Upper lobe of left lung (tissue), 6 donors: Measurements from ENCODE around the gene PPP2R3B. TPM values are rescaled to one million over a fixed set of nuclear protein-coding genes. Genes with fewer than 3 reads are reported as not detected.

Experiments
- ATAC-seq, 2 donors: fragments of 200-7000 bp; cut with Tn5 transposase; one replicate each; pipeline ENCODE4 v1.9.1; 2022; ENCODE audit warnings: mild to moderate bottlenecking in 2 of 2, moderate library complexity in 2 of 2; ENCODE audit not compliant: low FRiP score in 2 of 2
- DNase-seq, 2 donors: peaks; one replicate each; pipeline ENCODE4 v3.0.0-alpha.2; 2019 to 2020
- H3K27ac ChIP-seq, 4 donors: fragments of 200-600 bp; sonication (generic); one replicate each; pipeline ENCODE4 v1.5.1; 2016 to 2019
- H3K27me3 ChIP-seq, 4 donors: fragments of 200-600 bp; sonication (generic); one replicate each; pipeline ENCODE4 v1.5.1; 2017 to 2019
- H3K36me3 ChIP-seq, 4 donors: fragments of 200-600 bp; sonication (generic); one replicate each; pipeline ENCODE4 v1.5.1; 2016 to 2019
- H3K4me1 ChIP-seq, 4 donors: fragments of 200-600 bp; sonication (generic); one replicate each; pipeline ENCODE4 v1.5.1; 2018 to 2019
- H3K4me3 ChIP-seq, 4 donors: fragments of 200-600 bp; sonication (generic); one replicate each; pipeline ENCODE4 v1.5.1; 2017 to 2019; ENCODE audit warnings: mild to moderate bottlenecking in 2 of 4, moderate library complexity in 1 of 4
- H3K9me3 ChIP-seq, 4 donors: fragments of 200-600 bp; sonication (generic); one replicate each; pipeline ENCODE4 v1.5.1; 2018 to 2019
- CTCF ChIP-seq, 6 experiments: fragments of 450-650 bp in 4 of 6; fragments of 200-600 bp in 2 of 6; sonication (generic) in 2 of 6; IDR thresholded peaks; one replicate each; pipeline ENCODE4 v1.5.1; 2016 to 2019; ENCODE audit warnings: antibody characterized with exemption in 6 of 6
- EP300 ChIP-seq, 4 donors: sonication (generic); formaldehyde crosslinking; IDR thresholded peaks; one replicate each; pipeline ENCODE4 v1.5.1; 2017; ENCODE audit warnings: antibody characterized with exemption in 4 of 4, control low read depth in 2 of 4
- POLR2A ChIP-seq, 4 donors: fragments of 450-650 bp; IDR thresholded peaks; one replicate each; pipeline ENCODE4 v1.5.1; 2016 to 2017; ENCODE audit warnings: antibody characterized with exemption in 4 of 4, mild to moderate bottlenecking in 2 of 4
- POLR2AphosphoS5 ChIP-seq, 2 donors: sonication (generic); formaldehyde crosslinking; IDR thresholded peaks; one replicate each; pipeline ENCODE4 v1.5.1; 2017; ENCODE audit warnings: antibody characterized with exemption in 2 of 2
- WGBS, 2 donors: methylation state at CpG; one replicate each; pipeline ENCODE4 v1.1.5; 2017 to 2018; 5-methylcytosine and 5-hydroxymethylcytosine counted together
- total RNA-seq, 6 donors: library from RNA; depleted of rRNA in 4 of 6; stranded (reverse); fragments of >200 nt in 4 of 6; gene quantifications; one replicate each; pipeline versions ENCODE4 v1.1.0 to v1.2.1, GENCODE V29; 2016 to 2021
- donor health status: DM: no; HTN: no; CAD: no; lungs with moderate emphysema.
- donor health status: DM: no; HTN: yes; CAD: no; lungs with severe emphysema.

The PPP2R3B gene
- total RNA-seq, 6 donors from 2014 or later: 8.7 to 72.3 (median 15.1) TPM

GRCh38 chrX:362937-363620 lies 23.6 kb downstream of the PPP2R3B start:
- ATAC-seq (no peak), DNase-seq (peak in 1 of 2 donors; percentile 43)
- no peak for TF ChIP-seq POLR2AphosphoS5 (IDR thresholded peaks at IDR 0.05)
- TF ChIP-seq CTCF (IDR thresholded peaks at IDR 0.05): no peak
- TF ChIP-seq EP300 (IDR thresholded peaks at IDR 0.05): no peak
- no peak for TF ChIP-seq POLR2A (IDR thresholded peaks at IDR 0.05)
- Histone ChIP-seq H3K27me3 (no peaks in the 10 kb centered on the region), H3K9me3 (peaks cover 0 to 25% (median 13%) of the 10 kb centered on the region in 4 donors), H3K27ac (no peak overlapping the region), H3K4me1 (no peaks in the 10 kb centered on the region), H3K4me3 (no peak overlapping the region), H3K36me3 (peaks cover 0 to 15% (median 12%) of the 10 kb centered on the region in 4 donors)
- WGBS, 2 donors: 80 to 84% methylated on average over 31 to 38 of the region's 38 CpGs

GRCh38 chrX:362351-362750 lies 24.4 kb downstream of the PPP2R3B start:
- Histone ChIP-seq H3K27me3 (no peaks in the 10 kb centered on the region), H3K27ac (no peak overlapping the region), H3K4me3 (no peak overlapping the region), H3K36me3 (peaks cover 0 to 15% (median 12%) of the 10 kb centered on the region in 4 donors), H3K4me1 (no peaks in the 10 kb centered on the region), H3K9me3 (peaks cover 0 to 25% (median 13%) of the 10 kb centered on the region in 4 donors)
- 96 to 98% methylated on average over 13 of the region's 13 CpGs for WGBS, 2 donors
- no peak for ATAC-seq
- DNase-seq: no peak
- TF ChIP-seq POLR2A (IDR thresholded peaks at IDR 0.05) (no peak), POLR2AphosphoS5 (IDR thresholded peaks at IDR 0.05) (no peak), EP300 (IDR thresholded peaks at IDR 0.05) (no peak), CTCF (IDR thresholded peaks at IDR 0.05) (no peak)

- Histone ChIP-seq H3K27ac (no peak overlapping the region), H3K4me1 (no peaks in the 10 kb centered on the region), H3K9me3 (peaks cover 0 to 25% (median 13%) of the 10 kb centered on the region in 4 donors), H3K36me3 (peaks cover 0 to 15% (median 12%) of the 10 kb centered on the region in 4 donors), H3K27me3 (no peaks in the 10 kb centered on the region), H3K4me3 (no peak overlapping the region)
- TF ChIP-seq EP300 (IDR thresholded peaks at IDR 0.05) (no peak), POLR2AphosphoS5 (IDR thresholded peaks at IDR 0.05) (no peak), POLR2A (IDR thresholded peaks at IDR 0.05) (no peak), CTCF (IDR thresholded peaks at IDR 0.05) (no peak)
- peak in 1 of 2 donors; percentile 75 for DNase-seq
- WGBS, 2 donors: 97 to 99% methylated on average over 40 to 49 of the region's 54 CpGs
- ATAC-seq: peak; percentile 36 to 37
Observed at GRCh38 chrX:361231-362145, 25.2 kb downstream of the PPP2R3B start.

- no peak overlapping the region for H3K4me3 ChIP-seq
- 97 to 99% methylated on average over 22 to 23 of the region's 26 CpGs for WGBS, 2 donors
- no peaks in the 10 kb centered on the region for H3K27me3 ChIP-seq
- H3K36me3 ChIP-seq: peaks cover 0 to 15% (median 12%) of the 10 kb centered on the region in 4 donors
- TF ChIP-seq EP300 (IDR thresholded peaks at IDR 0.05) (no peak), POLR2AphosphoS5 (IDR thresholded peaks at IDR 0.05) (no peak), CTCF (IDR thresholded peaks at IDR 0.05) (no peak), POLR2A (IDR thresholded peaks at IDR 0.05) (no peak)
- DNase-seq (peak in 1 of 2 donors; percentile 60), ATAC-seq (peak in 1 of 2 donors; percentile 16)
- peaks cover 0 to 25% (median 13%) of the 10 kb centered on the region in 4 donors for H3K9me3 ChIP-seq
- no peak overlapping the region for H3K27ac ChIP-seq
- no peaks in the 10 kb centered on the region for H3K4me1 ChIP-seq
Observed at GRCh38 chrX:360496-361150, 26.1 kb downstream of the PPP2R3B start.
